Superior temporal gyrus (tissue), 1 donor: ENCODE measurements around the gene AP3D1.

Source experiments
- DNase-seq: peaks from one replicate; pipeline ENCODE4 v3.0.0-alpha.2; 2016; ENCODE audit errors: extremely low spot score

The AP3D1 gene

DNA sequence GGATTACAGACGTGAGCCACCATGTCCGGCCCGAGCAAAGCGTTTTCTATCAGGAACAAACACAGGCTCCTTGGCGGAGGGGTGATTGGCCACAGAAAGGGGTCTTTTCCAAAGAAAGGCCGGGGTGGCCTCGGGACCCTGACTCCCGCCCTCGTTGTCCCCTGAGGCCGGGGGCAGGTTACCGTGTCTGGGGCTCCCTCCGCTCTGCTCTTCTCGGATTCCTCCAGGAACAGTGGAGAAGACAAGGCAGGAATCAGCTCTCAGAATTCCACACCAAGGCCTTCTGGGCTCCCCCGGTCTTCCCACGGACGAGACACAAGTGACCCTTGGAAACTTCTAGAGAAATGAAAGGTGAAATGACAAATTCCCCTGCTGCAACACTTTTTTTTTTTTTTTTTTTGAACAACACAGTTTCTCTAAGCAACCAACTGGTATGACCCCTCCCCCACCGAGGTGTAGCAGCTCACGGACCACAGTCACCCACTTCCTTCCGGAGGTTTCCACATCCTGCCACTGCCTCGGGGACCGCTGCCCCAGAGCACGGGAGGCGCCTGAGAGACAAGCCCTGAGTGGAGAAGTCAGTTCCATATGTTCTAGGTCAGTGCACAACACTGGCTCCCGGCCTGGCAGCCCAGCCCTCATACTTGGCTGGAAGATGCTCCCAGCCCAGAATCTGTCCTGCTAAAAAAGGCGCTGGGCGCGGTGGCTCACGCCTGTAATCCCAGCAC lies 66.2 kb downstream of the AP3D1 start:
- no peak for DNase-seq

DNA sequence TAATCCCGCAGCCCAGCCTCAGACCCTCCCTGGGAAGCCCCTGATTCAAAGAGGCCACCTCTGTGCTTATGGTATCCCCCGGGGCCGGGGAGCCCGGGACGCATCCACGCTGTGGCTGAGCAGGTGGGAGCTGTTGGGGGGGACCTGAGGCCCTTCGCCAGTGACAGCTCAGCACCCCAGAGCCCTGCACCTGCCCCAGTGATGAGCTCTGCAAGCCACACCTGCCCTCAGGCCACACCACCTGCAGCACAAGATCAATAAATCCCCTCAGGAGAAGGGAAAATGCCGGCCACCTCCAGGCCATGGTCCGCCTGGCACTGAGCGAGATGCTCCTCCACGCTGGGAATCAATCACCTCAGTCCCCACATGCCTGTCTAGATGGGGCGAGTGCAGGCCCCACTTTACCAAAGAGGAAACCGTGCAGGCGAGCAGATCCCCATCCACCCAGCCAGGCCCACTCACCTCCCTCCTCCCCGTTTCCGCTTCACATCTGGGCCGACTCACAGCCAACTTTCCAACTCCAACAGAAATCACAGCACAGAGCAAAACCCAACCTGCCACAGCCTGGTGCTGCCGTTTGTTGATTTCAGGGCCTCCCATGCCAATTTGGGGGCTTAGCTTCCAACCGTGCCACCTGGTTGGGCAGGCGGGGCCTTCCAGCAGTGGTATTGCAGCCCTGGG lies 68.1 kb downstream of the AP3D1 start:
- no peak for DNase-seq

DNA sequence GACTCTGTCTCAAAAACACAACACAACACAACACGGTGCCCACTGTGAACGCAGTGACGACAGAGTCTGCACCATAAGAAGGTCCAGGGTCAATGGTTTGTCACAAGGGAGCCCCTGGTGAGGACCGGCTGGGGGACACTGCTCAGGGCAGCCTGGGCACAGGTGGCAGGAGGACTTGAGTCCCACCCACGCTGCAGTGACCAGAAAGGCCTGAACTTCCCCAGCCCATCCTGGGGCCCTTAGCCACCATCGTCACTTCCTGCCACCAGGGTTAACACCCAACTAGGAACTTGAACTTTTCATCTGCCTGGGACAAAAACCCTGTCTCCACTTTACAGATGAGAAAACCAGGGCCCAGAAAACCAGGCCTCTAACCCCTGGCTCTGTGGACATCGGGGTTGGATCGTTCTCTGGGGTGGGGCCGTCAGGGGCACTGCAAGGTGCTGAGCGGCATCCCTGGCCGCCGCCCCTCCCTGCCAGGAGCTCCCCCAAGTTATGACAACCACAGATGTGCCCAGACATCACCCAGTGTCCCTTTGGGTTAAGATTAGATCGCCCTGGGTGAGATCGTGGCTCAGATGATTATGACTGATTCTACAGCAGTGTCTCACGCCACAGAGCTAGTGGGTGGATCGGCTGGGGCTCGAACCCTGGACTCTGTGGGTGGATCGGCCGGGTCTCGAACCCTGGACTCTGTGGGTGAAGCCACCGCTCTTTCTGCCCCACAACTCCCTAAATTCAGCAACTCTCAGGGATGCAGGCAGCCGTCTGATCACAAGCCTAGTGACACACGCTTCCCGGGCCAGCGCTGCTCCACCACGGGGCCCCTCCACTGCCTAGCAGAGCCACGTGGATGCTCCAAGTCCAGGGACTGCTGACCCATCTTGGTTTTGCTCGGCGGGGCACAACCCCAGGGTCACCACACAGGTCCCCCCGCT lies 69.2 kb downstream of the AP3D1 start:
- no peak for DNase-seq

DNA sequence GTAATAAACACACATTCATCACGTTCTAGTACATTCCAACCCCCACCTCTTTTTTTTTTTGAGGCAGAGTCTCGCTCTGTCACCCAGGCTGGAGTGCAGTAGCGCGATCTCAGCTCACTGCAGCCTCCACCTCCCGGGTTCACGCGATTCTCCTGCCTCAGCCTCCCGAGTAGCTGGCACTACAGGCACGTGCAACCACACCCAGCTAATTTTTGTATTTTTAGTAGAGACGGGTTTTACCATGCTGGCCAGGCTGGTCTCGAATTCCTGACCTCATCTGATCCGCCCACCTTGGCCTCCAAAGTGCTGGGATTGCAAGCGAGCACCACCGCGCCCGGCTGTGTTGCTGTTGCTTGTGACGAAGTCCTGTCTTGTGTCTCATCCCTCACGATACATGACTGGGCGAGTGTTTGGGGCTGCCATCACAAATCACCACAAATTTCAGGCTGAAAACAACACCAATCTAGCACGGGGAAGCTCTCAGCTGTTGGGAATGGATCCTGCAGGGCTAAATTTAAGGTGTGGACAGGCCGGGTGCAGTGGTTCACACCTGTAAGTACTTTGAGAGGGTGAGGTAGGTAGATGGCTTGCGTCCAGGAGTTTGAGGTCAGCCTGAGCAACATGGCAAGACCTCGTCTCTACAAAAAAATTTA lies 70.9 kb downstream of the AP3D1 start:
- no peak for DNase-seq

DNA sequence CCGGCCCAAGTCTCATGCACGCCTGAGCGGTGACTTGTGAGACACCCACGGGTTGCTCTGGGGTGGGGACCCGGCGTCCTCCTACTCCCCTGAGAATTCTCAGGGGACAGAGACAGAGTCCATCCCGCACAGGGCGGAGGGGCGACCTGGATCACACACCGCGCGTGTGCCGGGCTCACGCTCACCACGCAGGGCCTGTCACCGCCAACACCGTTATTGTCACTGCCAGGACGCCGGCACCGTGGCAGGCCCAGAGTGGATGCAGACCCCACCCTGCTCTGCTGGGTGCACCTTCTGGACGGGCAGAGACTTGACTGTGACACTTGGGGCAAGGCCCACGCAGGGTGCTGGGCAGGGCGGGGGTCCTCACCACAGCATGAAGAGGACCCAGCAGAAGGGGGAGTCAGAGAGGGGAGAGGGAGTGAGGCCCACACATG lies 71.5 kb downstream of the AP3D1 start:
- DNase-seq = no peak

DNA sequence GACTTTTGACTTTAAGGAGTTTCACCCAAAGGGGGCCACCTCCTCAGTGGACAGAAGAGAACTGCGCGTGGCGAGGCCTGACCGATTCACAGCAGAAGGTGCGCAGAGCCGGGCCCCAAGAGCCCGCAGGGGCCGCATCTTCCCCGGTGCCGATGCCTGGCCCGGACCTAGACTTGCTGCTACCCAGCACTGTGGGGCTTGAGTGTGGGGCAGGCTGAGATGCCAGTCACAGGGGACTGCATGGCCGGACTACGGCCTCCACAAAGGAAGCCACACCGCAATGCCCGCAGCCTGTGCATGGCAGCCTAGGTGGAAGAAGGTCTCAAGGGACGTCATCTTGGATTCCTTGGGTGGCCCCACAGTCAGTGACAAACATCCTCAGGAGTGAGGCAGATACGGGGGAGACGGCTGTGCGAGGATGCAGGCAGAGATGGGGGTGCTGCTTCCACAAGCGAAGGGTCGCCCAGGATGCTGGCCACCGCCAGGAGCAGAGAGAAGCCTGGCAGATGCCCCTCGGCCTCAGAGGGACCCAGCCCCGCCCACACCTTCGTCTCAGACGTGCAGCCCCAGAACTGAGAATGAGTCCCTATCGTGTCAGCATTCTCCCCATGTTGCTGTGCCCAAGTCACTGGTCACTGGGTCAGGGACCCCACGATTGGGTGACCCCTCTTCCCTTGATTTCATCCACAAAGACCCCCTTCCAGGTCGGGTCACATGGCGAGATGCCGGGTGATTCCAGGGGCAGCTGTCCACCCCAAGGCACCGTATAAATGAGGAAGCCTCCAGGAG lies 72.1 kb downstream of the AP3D1 start:
- no peak for DNase-seq

DNA sequence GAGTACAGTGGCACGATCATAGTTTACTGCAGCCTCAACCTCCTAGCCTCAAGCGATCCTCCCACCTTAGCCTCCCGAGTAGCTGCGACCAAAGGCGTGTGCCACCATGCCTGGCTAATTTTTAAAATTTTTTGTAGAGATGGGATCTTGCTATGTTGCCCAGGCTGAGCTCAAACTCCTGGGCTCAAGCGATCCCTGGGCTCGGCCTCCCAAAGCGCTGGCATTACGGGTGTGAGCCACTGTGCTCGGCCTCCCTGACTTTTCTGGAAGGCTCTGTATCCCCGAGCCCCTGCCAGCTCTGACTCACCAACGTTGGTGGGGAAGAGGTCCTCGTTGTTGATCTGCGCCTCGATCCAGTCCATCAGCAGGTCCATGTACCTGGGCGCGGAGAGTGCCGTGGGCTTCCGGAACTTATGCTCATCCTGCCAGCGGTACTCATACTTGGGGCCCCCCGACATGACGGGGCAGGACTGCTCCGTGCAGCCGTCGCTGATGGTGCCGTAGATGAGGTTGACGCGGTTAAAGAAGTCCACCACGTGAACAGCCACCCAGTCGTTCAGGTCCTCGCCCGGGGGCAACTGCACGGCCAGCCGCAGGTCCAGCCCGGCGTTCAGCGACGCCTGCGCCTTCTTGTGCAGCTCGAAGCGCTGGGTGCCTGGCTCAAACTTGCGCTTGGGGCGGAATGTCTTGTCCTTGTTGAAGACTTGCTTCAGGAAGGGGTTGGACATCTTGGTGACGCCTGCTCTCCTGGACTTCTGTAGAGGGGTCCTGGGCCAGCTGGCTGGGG lies 73.3 kb downstream of the AP3D1 start:
- DNase-seq = no peak

DNA sequence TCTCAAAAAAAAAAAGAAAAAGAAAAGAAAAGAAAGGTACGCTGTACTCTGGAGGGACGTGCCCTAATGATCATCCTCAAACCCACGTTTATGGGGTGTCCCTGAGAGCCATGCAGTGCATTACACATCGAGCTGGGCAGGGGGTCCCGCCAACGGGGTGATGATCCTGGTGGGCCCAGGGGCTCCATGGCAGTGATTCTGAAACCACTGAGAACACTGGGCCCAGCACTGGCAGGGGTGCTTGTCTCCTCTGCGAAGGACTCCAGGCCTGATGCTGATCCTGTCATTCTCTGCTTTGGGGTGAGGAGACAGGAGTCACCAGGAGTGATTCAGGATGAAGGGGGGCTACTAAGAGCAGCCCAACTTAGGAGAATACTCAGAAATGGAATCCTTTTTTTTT lies 74.0 kb downstream of the AP3D1 start:
- DNase-seq = no peak

DNA sequence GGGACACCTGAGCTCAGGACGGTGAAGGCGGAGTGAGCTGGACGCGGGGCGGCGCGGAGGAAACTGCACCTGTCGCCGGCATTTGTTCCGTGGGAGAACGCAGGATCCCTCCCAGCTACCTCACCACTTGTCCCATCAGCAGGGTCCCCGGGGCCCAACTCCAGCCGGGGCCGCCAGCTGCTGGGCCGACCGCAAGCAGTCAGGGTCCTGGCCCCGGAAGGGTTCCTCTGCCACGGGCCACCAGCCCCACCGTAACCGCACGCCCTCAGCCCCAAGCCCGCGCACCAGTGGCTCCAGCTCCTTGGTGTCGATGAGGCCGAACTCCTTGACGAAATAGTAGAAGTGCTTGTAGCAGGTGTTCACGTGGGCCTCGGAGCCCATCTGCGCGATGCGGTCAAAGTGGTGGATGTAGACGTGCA lies 74.8 kb downstream of the AP3D1 start:
- no peak for DNase-seq

DNA sequence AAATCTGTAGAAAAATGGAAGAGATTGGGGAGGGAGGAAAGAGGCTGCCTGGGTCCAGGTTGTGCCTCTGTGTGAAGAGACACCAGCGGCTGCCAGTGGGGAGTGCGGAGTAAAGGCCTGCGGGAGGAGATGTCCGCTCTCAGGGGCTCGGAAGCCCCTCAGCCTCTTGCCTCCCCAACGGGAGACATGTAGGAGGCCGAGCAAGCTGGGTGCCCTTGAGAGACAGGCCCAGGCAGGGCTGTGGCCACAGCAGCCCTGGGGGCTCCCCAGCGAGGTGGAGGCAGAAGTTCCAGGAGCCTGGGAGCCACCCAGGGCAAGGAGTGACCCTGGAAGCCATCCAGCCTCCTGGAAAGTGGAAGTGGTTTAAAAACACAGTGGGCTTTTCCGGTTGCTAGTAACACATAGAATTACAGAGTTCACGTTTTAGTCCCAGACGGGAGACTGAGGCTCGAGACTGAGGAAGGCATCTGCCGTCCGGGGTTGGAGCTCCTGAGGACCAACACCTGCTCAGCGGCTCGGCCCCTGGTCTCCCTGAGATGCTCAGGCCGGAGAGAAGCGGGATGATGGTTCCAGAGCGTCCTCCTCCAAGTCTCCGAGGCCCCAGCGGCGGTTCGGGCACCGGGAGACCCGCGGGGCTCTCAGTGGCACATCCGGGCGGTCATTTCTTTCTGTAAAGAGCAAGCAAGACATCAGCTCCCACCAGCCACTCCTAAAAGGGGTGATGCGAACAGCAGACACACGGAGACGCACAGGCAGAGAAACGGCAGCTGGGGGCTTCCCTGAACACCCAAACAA lies 78.4 kb downstream of the AP3D1 start:
- DNase-seq = no peak

DNA sequence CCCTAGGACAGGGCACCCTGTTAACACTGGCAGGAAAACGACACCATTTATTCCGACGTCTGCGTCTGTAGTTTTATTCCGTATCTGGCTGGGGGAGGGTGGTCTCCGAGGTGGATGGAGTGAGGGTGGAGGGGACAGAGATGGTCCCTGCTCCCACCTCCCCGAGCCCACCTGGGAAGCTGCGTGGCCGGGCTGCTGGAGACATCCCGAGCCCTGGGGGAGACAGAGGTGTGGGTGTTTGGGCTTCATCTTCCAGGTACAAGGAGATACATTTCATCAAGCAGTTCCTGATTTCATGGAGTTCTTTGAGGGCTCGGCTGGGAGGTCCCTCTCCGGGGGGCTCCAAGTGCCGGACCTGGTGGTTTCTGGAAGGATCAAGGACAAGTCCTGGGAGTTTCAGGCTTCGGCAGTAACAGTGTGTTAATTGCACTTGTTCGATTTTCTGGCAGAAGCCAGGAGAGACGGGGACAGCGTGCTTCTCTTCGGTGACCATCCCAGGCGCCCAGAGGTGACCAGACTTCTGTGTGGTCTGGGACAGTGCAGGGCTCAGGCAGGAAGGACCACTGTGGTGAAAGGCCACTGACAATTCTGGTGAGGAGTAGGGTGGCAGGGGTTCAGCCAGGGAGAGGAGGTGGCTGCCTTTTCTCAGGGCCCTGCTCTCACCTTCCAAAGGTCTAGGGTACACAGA lies 80.2 kb downstream of the AP3D1 start:
- DNase-seq = no peak

DNA sequence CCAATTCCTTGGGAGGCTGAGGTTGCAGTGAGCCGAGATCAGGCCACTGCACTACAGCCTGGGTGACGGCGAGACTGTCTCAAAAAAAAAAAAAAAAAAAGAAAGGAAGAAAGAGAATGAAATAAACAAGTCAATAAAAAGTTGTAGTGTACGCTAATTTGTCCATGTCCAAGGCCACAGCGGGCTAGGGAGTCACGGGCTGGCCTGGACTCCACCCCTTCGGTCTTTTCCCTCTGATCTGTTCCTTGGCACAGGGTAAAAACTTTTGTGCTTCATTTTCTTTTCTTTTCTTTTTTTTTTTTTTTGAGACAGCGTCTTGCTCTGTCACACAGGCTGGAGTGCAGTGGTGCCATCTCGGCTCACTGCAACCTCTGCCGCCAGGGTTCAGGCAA lies 80.9 kb downstream of the AP3D1 start:
- DNase-seq = no peak

DNA sequence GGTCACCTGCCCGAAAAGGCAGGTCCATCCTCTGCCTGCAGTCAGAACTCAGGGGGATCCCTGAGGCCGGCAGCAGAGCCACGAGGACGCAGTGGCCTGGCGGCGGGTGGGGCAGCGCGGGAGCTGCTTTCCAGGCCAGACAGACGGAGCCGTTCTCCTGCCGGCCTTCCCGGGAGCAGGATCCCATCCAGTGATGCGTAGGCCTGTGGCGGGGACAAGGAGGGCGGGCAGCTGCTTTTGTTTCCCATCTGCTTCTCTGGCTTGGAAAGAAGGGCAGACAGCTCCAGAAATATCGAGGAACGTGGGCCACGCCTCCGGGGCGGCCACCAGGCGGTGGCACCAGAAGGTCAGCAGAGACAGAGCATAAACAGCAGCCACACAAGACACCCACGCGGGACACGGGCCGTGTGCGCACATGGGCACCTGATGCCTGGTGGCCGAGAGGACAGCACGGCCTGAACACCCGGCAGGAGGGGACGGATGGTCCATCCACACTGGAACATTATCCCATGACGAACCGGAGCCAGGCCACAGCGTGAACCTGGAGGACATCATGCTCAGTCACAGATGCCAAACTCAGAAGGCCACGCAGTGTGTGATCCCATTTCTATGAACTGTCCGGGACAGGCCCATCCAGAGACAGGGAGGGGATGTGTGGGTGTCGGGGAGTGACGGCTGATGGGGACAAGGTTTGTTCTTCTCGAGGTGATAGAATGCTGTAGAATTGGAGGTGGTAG lies 86.4 kb downstream of the AP3D1 start:
- DNase-seq = peak; percentile 46

DNA sequence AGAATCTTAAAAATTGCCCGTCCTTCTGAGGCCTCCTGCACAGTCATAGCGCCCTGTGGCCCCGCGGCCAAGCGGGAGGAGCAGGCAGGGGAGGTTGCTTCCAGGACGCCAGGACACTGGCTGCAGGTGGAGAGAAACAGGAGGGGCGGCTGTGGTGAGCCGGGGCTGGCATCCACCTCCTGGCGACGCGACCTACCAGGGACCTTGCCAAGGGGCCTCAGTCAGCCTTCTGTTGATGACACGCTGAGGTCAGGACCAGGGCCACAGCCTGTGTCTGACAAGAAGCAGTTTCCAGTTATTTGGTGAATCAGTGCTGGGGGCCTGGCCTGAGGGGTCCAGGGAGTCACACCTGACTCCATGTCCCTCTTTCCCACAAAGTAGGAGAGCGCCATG lies 87.0 kb downstream of the AP3D1 start:
- DNase-seq = no peak

DNA sequence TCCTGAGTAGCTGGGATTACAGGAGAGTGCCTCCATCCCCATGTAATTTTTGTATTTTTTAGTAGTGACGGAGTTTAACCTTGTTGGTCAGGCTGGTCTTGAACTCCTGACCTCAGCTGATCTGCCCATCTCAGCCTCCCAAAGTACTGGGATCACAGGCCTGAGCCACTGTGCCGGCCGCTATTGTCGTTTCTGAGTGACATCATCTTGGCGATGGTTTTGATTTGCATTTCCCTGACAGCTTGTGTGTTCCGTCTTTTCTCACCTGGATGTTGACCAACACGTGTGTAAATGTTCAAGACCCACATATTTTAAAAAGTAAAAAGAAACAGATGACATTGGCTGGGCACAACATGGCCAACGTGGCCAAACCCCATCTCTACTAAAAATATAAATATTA lies 87.5 kb downstream of the AP3D1 start:
- no peak for DNase-seq

DNA sequence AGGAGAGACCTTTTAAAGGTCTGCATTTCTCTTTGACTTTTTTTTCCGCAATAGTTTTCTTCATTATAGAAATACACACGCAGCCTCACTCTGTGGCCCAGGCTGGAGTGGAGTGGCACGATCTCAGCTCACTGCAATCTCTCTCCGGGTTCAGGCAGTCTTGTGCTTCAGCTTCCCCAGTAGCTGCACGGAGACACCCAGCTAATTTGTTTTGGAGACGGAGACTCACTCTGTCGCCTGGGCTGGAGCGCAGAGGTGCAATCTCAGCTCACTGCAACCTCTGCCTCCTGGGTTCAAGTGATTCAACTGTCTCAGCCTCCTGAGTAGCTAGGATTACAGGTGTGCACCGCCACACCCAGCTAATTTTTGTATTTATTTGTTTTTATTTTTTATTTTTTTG lies 88.6 kb downstream of the AP3D1 start:
- no peak for DNase-seq

DNA sequence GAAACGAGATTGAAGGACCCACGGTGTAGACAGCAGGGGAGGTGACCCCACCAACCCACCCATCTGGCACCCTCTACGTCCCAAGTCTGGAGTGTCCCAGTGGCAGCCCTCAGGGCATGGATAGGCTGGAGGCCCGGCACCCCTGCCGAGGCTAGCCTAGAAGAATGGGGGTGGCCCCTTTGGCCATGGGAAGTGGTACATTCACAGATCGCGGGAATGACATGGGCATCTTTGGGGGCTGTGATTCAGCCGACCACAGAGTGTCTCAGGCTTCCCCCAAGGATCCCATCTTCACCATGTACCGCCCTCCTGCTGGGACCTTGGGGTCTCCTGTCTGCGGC lies 89.0 kb downstream of the AP3D1 start:
- no peak for DNase-seq
